Progenitor cell of endocrine pancreas (in vitro differentiated cells): ENCODE measurements around the gene TMEM181. TPM values are rescaled to one million over a fixed set of nuclear protein-coding genes. Genes with fewer than 3 reads are reported as not detected.
"Not testable (repeated sequence)": the region's sequence is repeated elsewhere in the genome, so short reads cannot be mapped to it uniquely, and the experiment has no call there.

Experiments
- DNase-seq: peaks from one replicate; pipeline ENCODE4 v3.0.0; 2021; ENCODE audit warnings: low spot score; ENCODE audit not compliant: unreplicated experiment
- H3K27ac Mint-ChIP-seq: 2 replicates; pipeline ENCODE4 v1.8.0; 2021; ENCODE audit warnings: mild to moderate bottlenecking, moderate library complexity, mixed read lengths
- H3K27me3 Mint-ChIP-seq: 2 replicates; pipeline ENCODE4 v1.8.0; 2021; ENCODE audit warnings: mixed read lengths
- H3K36me3 Mint-ChIP-seq: 2 replicates; pipeline ENCODE4 v1.8.0; 2022; ENCODE audit warnings: mixed read lengths; ENCODE audit not compliant: insufficient read depth
- H3K4me1 Mint-ChIP-seq: 2 replicates; pipeline ENCODE4 v1.8.0; 2021; ENCODE audit warnings: low read depth, mixed read lengths
- H3K4me3 Mint-ChIP-seq: 2 replicates; pipeline ENCODE4 v1.8.0; 2021; ENCODE audit warnings: low read depth, mild to moderate bottlenecking, moderate library complexity, mixed read lengths
- H3K9me3 Mint-ChIP-seq: 2 replicates; pipeline ENCODE4 v1.8.0; 2021; ENCODE audit warnings: low read depth, mixed read lengths
- total RNA-seq: library from RNA; stranded (reverse); gene quantifications from 2 replicates; pipeline ENCODE4 v1.2.1, GENCODE V29; 2021
- TF ChIP-seq, protein P1 (sequence below): fragments of 200-600 bp; sonication (generic); IDR thresholded peaks from one replicate; pipeline ENCODE4 v1.5.0; 2021; ENCODE audit warnings: antibody characterized with exemption, mild to moderate bottlenecking; ENCODE audit not compliant: unreplicated experiment

The TMEM181 gene
- total RNA-seq, 1 donor from 2014 or later, result 33.9 TPM

DNA sequence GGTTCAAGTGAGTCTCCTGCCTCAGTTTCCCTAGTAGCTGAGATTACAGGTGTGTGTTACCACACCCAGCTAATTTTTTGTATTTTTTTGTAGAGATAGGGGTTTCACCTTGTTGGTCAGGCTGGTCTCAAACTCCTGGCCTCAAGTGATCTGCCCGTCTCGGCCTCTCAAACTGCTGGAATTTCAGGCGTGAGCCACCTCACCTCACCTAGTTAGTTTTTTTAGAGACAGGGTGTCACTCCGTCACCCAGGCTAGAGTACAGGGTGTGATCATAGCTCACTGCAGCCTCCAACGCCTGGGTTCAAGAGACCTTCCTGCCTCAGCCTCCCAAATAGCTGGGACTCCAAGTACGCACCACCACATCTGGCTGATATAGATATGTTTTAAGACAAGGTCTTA, 112.8 kb downstream of the TMEM181 start:
- Mint-ChIP-seq H3K27me3 (peaks cover 11% of the 10 kb centered on the region), H3K9me3 (no peaks in the 10 kb centered on the region), H3K4me3 (no peak overlapping the region), H3K4me1 (peaks cover 18% of the 10 kb centered on the region), H3K27ac (no peak overlapping the region), H3K36me3 (no peaks in the 10 kb centered on the region)
- DNase-seq, result no peak
- TF ChIP-seq, protein P1, sequence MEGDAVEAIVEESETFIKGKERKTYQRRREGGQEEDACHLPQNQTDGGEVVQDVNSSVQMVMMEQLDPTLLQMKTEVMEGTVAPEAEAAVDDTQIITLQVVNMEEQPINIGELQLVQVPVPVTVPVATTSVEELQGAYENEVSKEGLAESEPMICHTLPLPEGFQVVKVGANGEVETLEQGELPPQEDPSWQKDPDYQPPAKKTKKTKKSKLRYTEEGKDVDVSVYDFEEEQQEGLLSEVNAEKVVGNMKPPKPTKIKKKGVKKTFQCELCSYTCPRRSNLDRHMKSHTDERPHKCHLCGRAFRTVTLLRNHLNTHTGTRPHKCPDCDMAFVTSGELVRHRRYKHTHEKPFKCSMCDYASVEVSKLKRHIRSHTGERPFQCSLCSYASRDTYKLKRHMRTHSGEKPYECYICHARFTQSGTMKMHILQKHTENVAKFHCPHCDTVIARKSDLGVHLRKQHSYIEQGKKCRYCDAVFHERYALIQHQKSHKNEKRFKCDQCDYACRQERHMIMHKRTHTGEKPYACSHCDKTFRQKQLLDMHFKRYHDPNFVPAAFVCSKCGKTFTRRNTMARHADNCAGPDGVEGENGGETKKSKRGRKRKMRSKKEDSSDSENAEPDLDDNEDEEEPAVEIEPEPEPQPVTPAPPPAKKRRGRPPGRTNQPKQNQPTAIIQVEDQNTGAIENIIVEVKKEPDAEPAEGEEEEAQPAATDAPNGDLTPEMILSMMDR, result no peak

- peaks cover 7% of the 10 kb centered on the region for H3K4me1 Mint-ChIP-seq
- no peaks in the 10 kb centered on the region for H3K36me3 Mint-ChIP-seq
- H3K4me3 Mint-ChIP-seq, result no peak overlapping the region
- DNase-seq, result no peak
- H3K9me3 Mint-ChIP-seq, result no peaks in the 10 kb centered on the region
- TF ChIP-seq, protein P1, result no peak
- peaks cover 2% of the 10 kb centered on the region for H3K27me3 Mint-ChIP-seq
- no peak overlapping the region for H3K27ac Mint-ChIP-seq
Observed at GRCh38 chr6:158674342-158675131, 114.6 kb downstream of the TMEM181 start.

DNA sequence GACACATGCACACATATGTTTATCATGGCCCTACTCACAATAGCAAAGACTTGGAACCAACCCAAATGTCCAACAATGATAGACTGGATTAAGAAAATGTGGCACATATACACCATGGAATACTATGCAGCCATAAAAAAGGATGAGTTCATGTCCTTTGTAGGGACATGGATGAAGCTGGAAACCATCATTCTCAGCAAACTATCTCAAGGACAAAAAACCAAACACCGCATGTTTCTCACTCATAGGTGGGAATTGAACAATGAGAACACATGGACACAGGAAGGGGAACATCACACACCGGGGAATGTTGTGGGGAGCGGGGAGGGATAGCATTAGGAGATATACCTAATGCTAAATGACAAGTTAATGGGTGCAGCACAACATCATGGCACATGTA, 117.2 kb downstream of the TMEM181 start:
- H3K27me3 Mint-ChIP-seq, H3K9me3 Mint-ChIP-seq, H3K27ac Mint-ChIP-seq, H3K4me1 Mint-ChIP-seq, DNase-seq, H3K36me3 Mint-ChIP-seq, H3K4me3 Mint-ChIP-seq: not testable (repeated sequence)

DNA sequence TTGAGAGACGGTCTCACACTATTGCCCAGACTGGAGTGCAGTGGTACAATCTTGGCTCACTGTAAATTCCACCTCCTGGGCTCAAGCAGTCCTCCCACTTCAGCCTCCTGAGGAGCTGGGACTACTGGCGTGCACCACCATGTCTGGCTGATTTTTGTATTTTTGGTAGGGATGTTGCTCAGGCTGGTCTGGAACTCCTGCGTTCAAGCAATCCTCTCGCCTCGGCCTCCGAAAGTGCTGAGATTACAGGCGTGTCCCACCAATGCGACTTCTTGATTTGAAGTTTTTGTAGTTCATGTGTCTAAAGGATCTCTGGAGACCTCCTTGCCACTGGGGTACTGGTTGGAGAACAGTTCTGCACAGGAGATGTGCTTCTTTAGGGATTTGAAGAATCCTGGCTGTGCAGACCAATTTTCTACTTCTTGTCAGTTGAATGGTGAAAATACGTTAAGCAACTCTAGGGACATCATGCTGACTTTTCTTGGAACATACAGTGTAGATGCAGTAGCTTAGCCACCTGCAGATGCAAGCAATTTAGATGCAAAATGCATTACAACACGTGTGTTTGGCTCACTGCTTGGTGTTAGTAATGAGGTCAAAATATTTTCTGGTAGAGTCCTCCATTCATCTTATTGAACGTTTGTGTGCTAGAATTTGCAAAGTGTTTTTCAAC, 118.2 kb downstream of the TMEM181 start:
- H3K27ac Mint-ChIP-seq, result no peak overlapping the region
- no peaks in the 10 kb centered on the region for H3K9me3 Mint-ChIP-seq
- no peaks in the 10 kb centered on the region for H3K27me3 Mint-ChIP-seq
- no peak overlapping the region for H3K4me3 Mint-ChIP-seq
- TF ChIP-seq, protein P1, result no peak
- H3K36me3 Mint-ChIP-seq, result no peaks in the 10 kb centered on the region
- peaks cover 7% of the 10 kb centered on the region for H3K4me1 Mint-ChIP-seq
- no peak for DNase-seq

DNA sequence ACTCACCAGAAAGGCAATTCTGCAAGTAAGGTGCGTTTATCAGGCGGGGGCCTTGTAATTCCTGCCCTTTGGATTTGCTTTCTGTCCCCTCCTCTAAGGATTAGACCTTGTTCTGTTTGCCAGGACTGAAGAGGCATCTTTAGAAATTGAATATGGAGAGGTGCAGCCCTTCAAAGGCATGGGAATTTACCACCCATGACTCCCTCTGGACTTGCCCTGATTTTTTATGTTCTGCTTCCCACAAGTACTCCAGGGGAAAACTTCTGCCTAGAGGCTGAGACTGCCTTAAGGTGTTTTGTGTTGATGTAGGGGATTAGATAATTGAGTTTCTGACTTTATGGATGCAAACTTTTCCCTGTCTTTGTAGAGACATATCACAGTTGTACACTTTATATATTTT, 120.1 kb downstream of the TMEM181 start:
- Mint-ChIP-seq H3K9me3 (no peaks in the 10 kb centered on the region), H3K36me3 (no peaks in the 10 kb centered on the region), H3K4me1 (peaks cover 4% of the 10 kb centered on the region), H3K27ac (no peak overlapping the region), H3K27me3 (peaks cover 5% of the 10 kb centered on the region), H3K4me3 (no peak overlapping the region)
- DNase-seq, result no peak
- TF ChIP-seq, protein P1, result no peak
